Choroid plexus epithelial cell (primary cell): Measurements from ENCODE around the gene C1orf35.

Source experiments
- DNase-seq: peaks from one replicate; pipeline ENCODE4 v3.0.0-alpha.2; 2010; ENCODE audit warnings: low read depth
- H3K4me3 ChIP-seq: 2 replicates; pipeline ENCODE4 v1.5.1; 2011; ENCODE audit warnings: low read depth, mild to moderate bottlenecking, control low read depth, low read length, moderate library complexity
- CTCF ChIP-seq: conservative IDR thresholded peaks from 2 replicates; pipeline ENCODE4 v1.5.1; 2011; ENCODE audit warnings: low read depth, mild to moderate bottlenecking, control low read depth, inconsistent platforms, low read length, moderate library complexity

The C1orf35 gene

GRCh38 chr1:228131766-228132165 is 28.6 kb upstream of the C1orf35 start:
- no peak overlapping the region for H3K4me3 ChIP-seq
- no peak for TF ChIP-seq CTCF
- DNase-seq = no peak

GRCh38 chr1:228125185-228125584 is 22.1 kb upstream of the C1orf35 start:
- DNase-seq = no peak
- no peak for TF ChIP-seq CTCF
- H3K4me3 ChIP-seq = no peak overlapping the region

GRCh38 chr1:228123505-228123904 is 20.4 kb upstream of the C1orf35 start:
- no peak for DNase-seq
- no peak overlapping the region for H3K4me3 ChIP-seq
- TF ChIP-seq CTCF = no peak

GRCh38 chr1:228122921-228123441 is 19.9 kb upstream of the C1orf35 start:
- TF ChIP-seq CTCF = no peak
- no peak overlapping the region for H3K4me3 ChIP-seq
- DNase-seq = no peak

GRCh38 chr1:228120857-228121489 is 17.8 kb upstream of the C1orf35 start:
- no peak for DNase-seq
- TF ChIP-seq CTCF = no peak
- H3K4me3 ChIP-seq = no peak overlapping the region

GRCh38 chr1:228120351-228120750 is 17.2 kb upstream of the C1orf35 start:
- no peak overlapping the region for H3K4me3 ChIP-seq
- no peak for DNase-seq
- no peak for TF ChIP-seq CTCF

GRCh38 chr1:228118040-228118439 is 14.9 kb upstream of the C1orf35 start:
- no peak for TF ChIP-seq CTCF
- H3K4me3 ChIP-seq = no peak overlapping the region
- DNase-seq = no peak
